Heart right ventricle (tissue), 16 donors: ENCODE results near the gene OR8G1. TPM values are rescaled to one million over a fixed set of nuclear protein-coding genes. Genes with fewer than 3 reads are reported as not detected.

Experiments
- ATAC-seq, 8 donors: fragments of 200-7000 bp; cut with Tn5 transposase; one replicate each; pipeline ENCODE4 v1.9.1; 2020; ENCODE audit warnings: mild to moderate bottlenecking in 8 of 8, moderate library complexity in 8 of 8, moderate number of reproducible peaks in 1 of 8
- DNase-seq, 2 donors: peaks; one replicate each; pipeline ENCODE4 v3.0.0-alpha.2; 2020
- H3K27ac ChIP-seq, 10 donors: fragments of 200-600 bp; sonication (generic) in 2 of 10; one replicate each; pipeline versions ENCODE4 v1.5.0 to v1.8.0; 2020 to 2022; ENCODE audit warnings: mild to moderate bottlenecking in 3 of 10
- H3K27me3 ChIP-seq, 7 donors: fragments of 200-600 bp; one replicate each; pipeline ENCODE4 v1.8.0; 2021 to 2022; ENCODE audit warnings: mild to moderate bottlenecking in 2 of 7
- H3K36me3 ChIP-seq, 9 donors: fragments of 200-600 bp; sonication (generic) in 1 of 9; one replicate each; pipeline versions ENCODE4 v1.5.0 to v1.8.0; 2020 to 2022; ENCODE audit warnings: mild to moderate bottlenecking in 2 of 9
- H3K4me1 ChIP-seq, 9 donors: fragments of 200-600 bp; sonication (generic) in 1 of 9; one replicate each; pipeline versions ENCODE4 v1.5.0 to v1.8.0; 2020 to 2022; ENCODE audit warnings: mild to moderate bottlenecking in 4 of 9
- H3K4me3 ChIP-seq, 10 donors: fragments of 200-600 bp; sonication (generic) in 2 of 10; one replicate each; pipeline versions ENCODE4 v1.5.0 to v1.8.0; 2020 to 2022; ENCODE audit warnings: mild to moderate bottlenecking in 7 of 10, moderate library complexity in 2 of 10
- H3K9me3 ChIP-seq, 11 donors: fragments of 200-600 bp in 10 of 11; sonication (generic) in 2 of 11; one replicate each; pipeline versions ENCODE4 v1.5.0 to v1.8.0; 2013 to 2022; ENCODE audit warnings: mild to moderate bottlenecking in 2 of 11, control low read depth in 1 of 11, moderate library complexity in 1 of 11
- CTCF ChIP-seq, 9 donors: fragments of 200-600 bp; sonication (generic) in 2 of 9; IDR thresholded peaks; one replicate each; pipeline versions ENCODE4 v1.5.0 to v1.8.0; 2021 to 2022; ENCODE audit warnings: antibody characterized with exemption in 9 of 9, mild to moderate bottlenecking in 5 of 9, moderate library complexity in 1 of 9
- WGBS, 2 donors: extraction: QIAGEN DNeasy Blood & Tissue Kit; methylation state at CpG; one replicate each; pipeline ENCODE4 v1.1.7; 2013; ENCODE audit warnings: inconsistent platforms in 1 of 2; 5-methylcytosine and 5-hydroxymethylcytosine counted together
- intact Hi-C, 10 donors: fragments of 100-400 bp; cut with DNase I; formaldehyde crosslinking; loops; one replicate each; pipeline versions ENCODE4 v1.11.1 to v1.14.2; 2022
- long read RNA-seq, 3 donors: library from polyadenylated mRNA; unstranded; transcript quantifications; one replicate each; pipeline ENCODE4 v2.0.0, GENCODE V29; 2020 to 2021
- polyA plus RNA-seq, 2 donors: library from polyadenylated mRNA; stranded (reverse); fragments of 200-250 nt; gene quantifications; one replicate each; pipeline ENCODE4 v1.2.3, GENCODE V29; 2013
- total RNA-seq, 10 donors: library from RNA; stranded (reverse); fragmentation: NEBNext Ultra II Directional in 3 of 10; extraction: Animal tissue kit (Norgen Biotek cat#: 25700) in 3 of 10; gene quantifications; one replicate each; pipeline versions ENCODE4 v1.2.1 to v1.2.4, GENCODE V29; 2021 to 2023
- donor health status: Arrhythmogenic right ventricular cardiomyopathy.
- donor health status: ischemic (EF 13 %, LVEDD 7.1; RV severe dilation, severe dysfunction).
- donor health status: healthy with polysubstance abuse.
- donor health status: DM: no; HTN: yes; CAD: no.
- donor health status: DM: no; HTN: no; CAD: no.
- donor health status: ischemic (EF 25% LVEDD 6.9; RV normal size, moderate dysfunction).
- donor health status: ischemic (EF 25% LVEDD 5.7; RV mildly dilated, moderate dysfunction).
- donor health status: healthy.
- donor health status: DM: yes; HTN: yes; CAD: no.
- donor health status: Ischemic cardiomyopathy.
- donor health status: ischemic (EF 35%, LVEDD 5.7; RV mildly dilated, moderate dysfunction).
- donor health status: nonischemic (EF 11% LVEDD 7.7; RV severe dilation, severe dysfunction).
- donor health status: DM: yes; HTN: yes; CAD: no.
- donor health status: PGD.
- donor health status: ischemic (EF 29% LVEDD 5.4; RV normal size, mild dysfunction).
- donor health status: nonischemic (EF 23%, LVEDD 6.1; RV moderate dilation, normal function).

The OR8G1 gene, protein sequence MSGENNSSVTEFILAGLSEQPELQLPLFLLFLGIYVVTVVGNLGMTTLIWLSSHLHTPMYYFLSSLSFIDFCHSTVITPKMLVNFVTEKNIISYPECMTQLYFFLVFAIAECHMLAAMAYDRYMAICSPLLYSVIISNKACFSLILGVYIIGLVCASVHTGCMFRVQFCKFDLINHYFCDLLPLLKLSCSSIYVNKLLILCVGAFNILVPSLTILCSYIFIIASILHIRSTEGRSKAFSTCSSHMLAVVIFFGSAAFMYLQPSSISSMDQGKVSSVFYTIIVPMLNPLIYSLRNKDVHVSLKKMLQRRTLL
- total RNA-seq (not detected), polyA plus RNA-seq (not detected)
- long read RNA-seq, donor 1 = 0 reads
- long read RNA-seq, donor 2 = 0 reads
- long read RNA-seq, donor 3 = 0 reads

DNA sequence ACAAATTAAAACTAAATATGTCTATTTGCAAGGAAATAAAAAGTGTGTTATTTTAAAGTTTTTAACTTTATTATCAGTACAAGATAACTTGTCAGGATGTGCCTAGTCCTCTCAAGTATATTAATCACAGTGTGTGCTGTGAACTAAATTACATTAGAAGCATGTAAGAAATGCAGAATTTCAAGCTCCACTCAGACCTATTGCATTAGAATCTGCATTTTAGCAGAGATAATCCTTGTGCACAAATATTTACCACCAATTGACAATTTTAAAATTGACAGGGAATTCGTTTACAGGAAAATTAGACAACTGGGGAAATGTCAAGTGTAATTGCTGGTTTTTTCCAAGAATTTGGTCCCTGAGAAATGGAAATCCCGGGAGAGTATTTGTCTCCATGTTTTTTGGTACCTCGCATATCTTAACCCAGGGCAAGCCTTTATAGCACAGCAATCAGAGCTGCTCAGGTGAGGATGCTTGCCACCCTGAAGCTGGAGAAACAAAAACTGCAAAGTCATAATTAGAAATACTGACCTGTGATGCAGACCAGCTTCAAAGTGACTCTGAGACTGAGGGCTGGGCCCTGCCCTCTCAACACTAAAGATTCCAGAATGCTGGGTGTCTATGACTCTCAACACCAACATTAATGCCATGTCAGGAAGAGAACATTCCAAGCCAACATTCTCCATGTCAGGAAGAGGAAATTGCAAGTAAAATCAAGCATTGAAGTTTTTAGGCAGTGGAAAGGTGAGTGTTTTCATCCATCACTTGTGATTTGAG, at the start of gene OR8G1:
Gene OR8G1, plus strand, starts transcription at position 475 of the 777 bp plus-strand sequence. CDS start 8,581 bp downstream, outside the sequence.
- intact Hi-C loops = no loop called here
- no peak within 1 kb of the TSS for H3K4me3 ChIP-seq
- no peaks in the 10 kb centered on the region for H3K4me1 ChIP-seq
- H3K9me3 ChIP-seq = no peaks in the 10 kb centered on the region
- TF ChIP-seq CTCF (IDR thresholded peaks at IDR 0.05) = no peak
- WGBS, 2 donors = 69 to 75% methylated on average over 3 of the region's 3 CpGs
- ATAC-seq (no peak), DNase-seq (no peak)
- no peaks in the 10 kb centered on the region for H3K36me3 ChIP-seq
- H3K27me3 ChIP-seq = no peaks in the 10 kb centered on the region
- no peak within 1 kb of the TSS for H3K27ac ChIP-seq

DNA sequence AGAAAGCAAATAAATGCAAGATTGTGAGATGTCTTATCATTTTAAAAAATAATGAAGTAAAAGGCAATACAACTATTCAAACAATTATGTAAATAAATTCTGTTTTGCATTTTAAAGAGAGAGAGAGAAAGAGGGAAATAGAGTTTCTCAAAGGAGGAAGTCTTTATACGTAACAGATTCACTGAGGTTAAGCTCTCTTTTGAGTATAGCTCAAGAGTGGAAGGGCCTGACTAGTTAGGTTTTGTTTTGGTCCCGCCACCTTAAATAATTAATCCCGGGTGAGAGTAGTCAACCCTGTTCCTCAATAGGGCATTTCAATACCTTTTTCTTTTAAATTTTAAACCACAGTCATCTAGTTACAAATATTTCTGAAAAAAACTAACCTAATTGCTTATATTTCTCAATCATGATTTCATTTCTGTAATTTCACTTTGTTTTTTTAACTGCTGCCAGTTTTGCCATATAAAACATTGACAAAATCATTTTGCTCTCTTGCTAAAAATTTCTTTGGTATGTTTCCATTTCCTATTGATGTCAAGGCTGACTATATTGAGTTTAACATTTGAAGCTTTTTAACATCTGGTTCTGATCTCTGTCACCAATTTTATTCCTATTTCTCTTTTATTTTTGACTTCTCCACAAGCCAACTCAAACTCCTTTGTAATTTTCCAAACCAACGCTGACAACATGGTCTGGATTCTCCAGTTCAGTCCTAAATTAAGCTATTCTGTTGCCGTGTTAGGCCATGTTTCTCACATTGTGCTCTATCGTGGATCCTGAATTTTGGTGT, 47.5 kb upstream of the OR8G1 start:
- peaks cover 0 to 6% (median 0%) of the 10 kb centered on the region in 7 donors for H3K27me3 ChIP-seq
- intact Hi-C loops = loop anchor here in 6 of 10 donors (2.0 to 10.0 kb wide), 2 partner anchors 119 to 123 kb away; no protein-coding TSS in a partner anchor
- H3K9me3 ChIP-seq = no peaks in the 10 kb centered on the region
- no peak overlapping the region for H3K4me3 ChIP-seq
- WGBS, 2 donors = 77 to 86% methylated on average over 6 of the region's 6 CpGs
- peaks cover 0 to 6% (median 0%) of the 10 kb centered on the region in 9 donors for H3K4me1 ChIP-seq
- no peaks in the 10 kb centered on the region for H3K36me3 ChIP-seq
- no peak overlapping the region for H3K27ac ChIP-seq
- no peak for DNase-seq
- no peak for ATAC-seq
- TF ChIP-seq CTCF (IDR thresholded peaks at IDR 0.05) = no peak

DNA sequence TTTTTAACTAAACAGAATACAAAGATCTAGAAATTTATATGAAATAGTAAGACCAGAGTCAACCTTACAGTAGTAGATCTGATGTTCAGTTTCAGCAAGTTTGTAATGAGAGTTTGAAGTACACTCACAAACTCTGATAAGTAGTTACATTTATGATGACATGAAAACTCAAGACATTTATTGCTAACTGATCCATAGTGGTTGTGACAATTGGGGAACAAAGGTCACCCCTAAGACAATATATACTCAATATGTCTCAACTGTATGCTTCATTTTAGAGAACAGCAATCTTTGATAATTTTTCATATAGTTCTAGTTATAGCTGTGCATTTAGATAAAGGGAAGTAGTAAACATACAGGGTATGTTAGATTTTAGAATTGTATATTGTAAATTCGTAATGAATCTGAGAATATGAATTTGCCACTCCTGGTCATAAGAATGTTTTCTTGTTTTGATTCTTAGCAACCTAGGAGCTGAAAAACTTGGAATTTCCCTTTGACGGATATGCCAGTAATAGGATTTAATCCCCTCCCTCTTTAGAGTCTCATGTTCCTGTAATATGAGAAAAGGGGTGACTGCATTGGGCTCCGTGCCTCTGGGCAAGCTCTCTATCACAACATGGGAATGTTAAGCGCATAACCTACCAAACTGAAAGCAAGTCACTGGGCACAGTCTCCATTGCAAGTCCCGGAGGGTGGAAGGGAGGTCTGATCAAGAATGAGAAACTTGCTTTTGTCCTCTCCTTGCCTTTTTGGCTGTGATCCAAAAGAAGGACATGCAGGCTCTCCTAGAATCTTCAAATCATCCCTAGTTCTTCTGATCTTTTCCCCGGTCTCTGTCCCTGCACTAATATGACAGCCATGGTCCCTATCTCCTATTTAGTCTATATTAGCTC, 46.4 kb upstream of the OR8G1 start:
- Histone ChIP-seq H3K36me3 (no peaks in the 10 kb centered on the region), H3K4me3 (no peak overlapping the region), H3K27ac (no peak overlapping the region), H3K27me3 (peaks cover 0 to 4% (median 0%) of the 10 kb centered on the region in 7 donors), H3K9me3 (no peaks in the 10 kb centered on the region), H3K4me1 (peaks cover 0 to 6% (median 0%) of the 10 kb centered on the region in 9 donors)
- no peak for ATAC-seq
- WGBS, 2 donors = 59 to 69% methylated on average over 6 of the region's 6 CpGs
- no peak for TF ChIP-seq CTCF (IDR thresholded peaks at IDR 0.05)
- intact Hi-C loops = loop anchor here in 6 of 10 donors (2.0 to 10.0 kb wide), 2 partner anchors 120 to 124 kb away; no protein-coding TSS in a partner anchor
- DNase-seq = no peak
